PFSK-1 (cell line): ENCODE measurements around the gene ARHGAP6.

Experiments used
- FOXP2 ChIP-seq: optimal IDR thresholded peaks from 2 replicates; pipeline ENCODE3; 2011; ENCODE audit warnings: borderline replicate concordance, control low read depth, inconsistent platforms; ENCODE audit not compliant: insufficient read depth; ENCODE audit errors: extremely low read length, extremely low read depth
- POLR2AphosphoS5 ChIP-seq: IDR thresholded peaks from 2 replicates; pipeline ENCODE4 v1.6.1; 2012; ENCODE audit warnings: low read depth, mild to moderate bottlenecking, control low read depth, low read length, moderate library complexity
- SIN3A ChIP-seq: IDR thresholded peaks from 2 replicates; pipeline ENCODE4 v1.6.1; 2012; ENCODE audit warnings: mild to moderate bottlenecking, low read length, moderate library complexity, borderline replicate concordance; ENCODE audit not compliant: insufficient read depth
- TAF1 ChIP-seq: IDR thresholded peaks from 2 replicates; pipeline ENCODE4 v1.6.1; 2012; ENCODE audit warnings: low read length, control low read depth, borderline replicate concordance; ENCODE audit not compliant: insufficient read depth
- TF ChIP-seq, protein P1 (sequence below), 2 experiments: IDR thresholded peaks; 2 replicates each; pipeline versions ENCODE4 v1.6.1 to v1.8.0; 2011 to 2012; ENCODE audit warnings: low read depth in 2 of 2, low read length in 2 of 2, control low read depth in 1 of 2, inconsistent platforms in 1 of 2, mild to moderate bottlenecking in 1 of 2, moderate library complexity in 1 of 2; ENCODE audit not compliant: insufficient read depth in 1 of 2

DNA sequence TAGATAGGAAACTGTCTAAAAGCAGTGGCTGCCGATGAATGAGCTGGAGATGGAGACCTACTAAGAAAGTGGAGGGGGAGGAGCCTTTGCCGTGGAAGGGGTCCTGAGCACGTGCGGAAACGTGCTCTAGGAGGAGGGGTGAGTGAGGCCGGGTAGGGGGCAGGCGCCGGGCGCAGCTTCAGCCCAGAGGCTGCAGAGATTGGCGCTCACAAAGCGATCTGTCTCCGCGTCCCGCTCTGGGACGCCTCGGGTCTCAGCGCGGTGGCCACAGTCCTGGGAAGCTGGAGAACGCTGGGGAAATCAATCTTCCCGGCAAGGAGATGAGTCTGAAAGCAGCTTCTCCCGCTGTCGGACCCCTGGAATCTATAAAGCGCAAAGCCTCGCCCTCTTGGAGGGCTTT is 444 bp upstream of the ARHGAP6 start:
- no peak for TF ChIP-seq POLR2AphosphoS5
- TF ChIP-seq TAF1 = no peak
- TF ChIP-seq SIN3A = no peak
- TF ChIP-seq, protein P1, sequence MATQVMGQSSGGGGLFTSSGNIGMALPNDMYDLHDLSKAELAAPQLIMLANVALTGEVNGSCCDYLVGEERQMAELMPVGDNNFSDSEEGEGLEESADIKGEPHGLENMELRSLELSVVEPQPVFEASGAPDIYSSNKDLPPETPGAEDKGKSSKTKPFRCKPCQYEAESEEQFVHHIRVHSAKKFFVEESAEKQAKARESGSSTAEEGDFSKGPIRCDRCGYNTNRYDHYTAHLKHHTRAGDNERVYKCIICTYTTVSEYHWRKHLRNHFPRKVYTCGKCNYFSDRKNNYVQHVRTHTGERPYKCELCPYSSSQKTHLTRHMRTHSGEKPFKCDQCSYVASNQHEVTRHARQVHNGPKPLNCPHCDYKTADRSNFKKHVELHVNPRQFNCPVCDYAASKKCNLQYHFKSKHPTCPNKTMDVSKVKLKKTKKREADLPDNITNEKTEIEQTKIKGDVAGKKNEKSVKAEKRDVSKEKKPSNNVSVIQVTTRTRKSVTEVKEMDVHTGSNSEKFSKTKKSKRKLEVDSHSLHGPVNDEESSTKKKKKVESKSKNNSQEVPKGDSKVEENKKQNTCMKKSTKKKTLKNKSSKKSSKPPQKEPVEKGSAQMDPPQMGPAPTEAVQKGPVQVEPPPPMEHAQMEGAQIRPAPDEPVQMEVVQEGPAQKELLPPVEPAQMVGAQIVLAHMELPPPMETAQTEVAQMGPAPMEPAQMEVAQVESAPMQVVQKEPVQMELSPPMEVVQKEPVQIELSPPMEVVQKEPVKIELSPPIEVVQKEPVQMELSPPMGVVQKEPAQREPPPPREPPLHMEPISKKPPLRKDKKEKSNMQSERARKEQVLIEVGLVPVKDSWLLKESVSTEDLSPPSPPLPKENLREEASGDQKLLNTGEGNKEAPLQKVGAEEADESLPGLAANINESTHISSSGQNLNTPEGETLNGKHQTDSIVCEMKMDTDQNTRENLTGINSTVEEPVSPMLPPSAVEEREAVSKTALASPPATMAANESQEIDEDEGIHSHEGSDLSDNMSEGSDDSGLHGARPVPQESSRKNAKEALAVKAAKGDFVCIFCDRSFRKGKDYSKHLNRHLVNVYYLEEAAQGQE (IDR thresholded peaks at IDR 0.05; ENCODE audit: insufficient read depth in 1 of 2, low read depth in 2 of 2, low read length in 2 of 2) = no peak
- TF ChIP-seq FOXP2 = no peak
